Right lobe of liver (tissue), 4 donors: ENCODE measurements around the gene TGFBR3.

Experiments
- POLR2A ChIP-seq: fragments of 450-650 bp; IDR thresholded peaks from one replicate; pipeline ENCODE4 v1.6.1; 2017; ENCODE audit warnings: antibody characterized with exemption, mild to moderate bottlenecking
- TF ChIP-seq, protein P1 (sequence below), 4 donors: fragments of 200-600 bp in 3 of 4; fragments of 450-650 bp in 1 of 4; IDR thresholded peaks; one replicate each; pipeline versions ENCODE4 v1.5.1 to v1.8.0; 2016 to 2022; ENCODE audit warnings: antibody characterized with exemption in 4 of 4, mild to moderate bottlenecking in 2 of 4
- donor health status: DM: no; HTN: no; CAD: no.
- donor health status: DM: no; HTN: no; CAD: no.
- donor health status: DM: no; HTN: yes; CAD: no.

DNA sequence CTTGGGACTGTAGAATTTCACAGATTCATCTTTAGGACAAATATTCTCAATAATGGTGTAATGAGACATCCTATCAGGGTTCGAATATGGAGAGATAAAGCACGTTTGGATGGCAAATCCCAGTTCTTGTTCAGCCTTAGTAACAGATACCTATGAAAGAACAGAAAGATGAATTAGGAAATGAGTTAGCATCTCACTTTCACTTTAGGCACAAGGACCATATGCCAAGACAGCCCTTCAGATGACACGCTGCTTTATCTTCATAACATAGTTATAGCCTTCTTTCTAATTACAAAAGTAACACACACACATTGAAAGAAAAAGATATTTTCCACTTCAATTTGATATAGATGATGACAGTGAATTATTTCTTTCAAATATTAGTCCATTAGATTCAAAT, 173.6 kb downstream of the TGFBR3 start:
- TF ChIP-seq, protein P1, sequence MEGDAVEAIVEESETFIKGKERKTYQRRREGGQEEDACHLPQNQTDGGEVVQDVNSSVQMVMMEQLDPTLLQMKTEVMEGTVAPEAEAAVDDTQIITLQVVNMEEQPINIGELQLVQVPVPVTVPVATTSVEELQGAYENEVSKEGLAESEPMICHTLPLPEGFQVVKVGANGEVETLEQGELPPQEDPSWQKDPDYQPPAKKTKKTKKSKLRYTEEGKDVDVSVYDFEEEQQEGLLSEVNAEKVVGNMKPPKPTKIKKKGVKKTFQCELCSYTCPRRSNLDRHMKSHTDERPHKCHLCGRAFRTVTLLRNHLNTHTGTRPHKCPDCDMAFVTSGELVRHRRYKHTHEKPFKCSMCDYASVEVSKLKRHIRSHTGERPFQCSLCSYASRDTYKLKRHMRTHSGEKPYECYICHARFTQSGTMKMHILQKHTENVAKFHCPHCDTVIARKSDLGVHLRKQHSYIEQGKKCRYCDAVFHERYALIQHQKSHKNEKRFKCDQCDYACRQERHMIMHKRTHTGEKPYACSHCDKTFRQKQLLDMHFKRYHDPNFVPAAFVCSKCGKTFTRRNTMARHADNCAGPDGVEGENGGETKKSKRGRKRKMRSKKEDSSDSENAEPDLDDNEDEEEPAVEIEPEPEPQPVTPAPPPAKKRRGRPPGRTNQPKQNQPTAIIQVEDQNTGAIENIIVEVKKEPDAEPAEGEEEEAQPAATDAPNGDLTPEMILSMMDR (IDR thresholded peaks at IDR 0.05): no peak
- TF ChIP-seq POLR2A: no peak
